ENCODE data around the gene PAK1. TPM values are rescaled to one million over a fixed set of nuclear protein-coding genes. Genes with fewer than 3 reads are reported as not detected.
"Not testable (repeated sequence)": the region's sequence is repeated elsewhere in the genome, so short reads cannot be mapped to it uniquely, and the experiment has no call there.

PAK1 gene
- total RNA-seq, 1 experiment from 2014 or later: 25.7 TPM

DNA sequence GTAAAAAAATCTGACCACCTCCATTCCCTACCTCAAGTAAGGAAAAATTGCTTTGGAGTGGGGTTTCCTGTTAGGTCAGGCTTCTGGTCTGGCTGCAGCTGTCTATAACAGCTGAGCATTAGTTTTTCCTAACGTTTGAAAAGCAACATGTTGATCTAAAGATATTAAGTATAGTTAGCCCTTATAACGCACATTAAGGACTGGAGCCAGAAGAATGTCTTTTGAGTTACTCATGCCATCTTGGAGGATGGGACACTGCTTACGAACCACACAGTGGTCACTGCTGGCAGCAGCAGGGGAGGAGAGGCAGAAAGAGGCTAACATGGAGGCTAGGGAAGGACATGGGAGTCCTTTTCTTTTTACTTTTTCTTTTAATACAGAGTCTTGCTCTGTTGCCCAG is 128.3 kb downstream of the PAK1 start:
- DNase-seq (ENCODE audit: low spot score): no peak
- in situ Hi-C loops (cut with HindIII; ENCODE audit: low sequenced_read_pairs): no loop called here

DNA sequence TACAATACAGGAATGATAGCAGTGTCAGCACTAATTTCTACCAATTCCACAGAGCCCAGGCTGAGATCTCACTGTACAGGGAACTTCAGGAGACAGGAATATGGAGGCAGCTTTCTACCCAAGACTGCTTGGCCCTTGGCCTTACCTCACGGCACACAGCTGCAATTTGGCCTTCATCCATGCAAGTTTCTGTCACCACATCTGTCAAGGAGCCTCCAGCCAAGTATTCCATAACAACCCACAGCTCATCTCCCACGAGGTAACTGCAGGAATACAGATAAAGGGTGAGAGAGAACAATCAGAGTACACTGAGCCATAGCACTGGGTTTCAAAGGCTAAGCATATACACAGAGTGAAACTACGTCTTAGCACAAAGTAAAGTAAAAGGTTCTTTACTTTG is 133.4 kb downstream of the PAK1 start:
- in situ Hi-C loops (cut with HindIII; ENCODE audit: low sequenced_read_pairs): no loop called here
- DNase-seq (ENCODE audit: low spot score): no peak

DNA sequence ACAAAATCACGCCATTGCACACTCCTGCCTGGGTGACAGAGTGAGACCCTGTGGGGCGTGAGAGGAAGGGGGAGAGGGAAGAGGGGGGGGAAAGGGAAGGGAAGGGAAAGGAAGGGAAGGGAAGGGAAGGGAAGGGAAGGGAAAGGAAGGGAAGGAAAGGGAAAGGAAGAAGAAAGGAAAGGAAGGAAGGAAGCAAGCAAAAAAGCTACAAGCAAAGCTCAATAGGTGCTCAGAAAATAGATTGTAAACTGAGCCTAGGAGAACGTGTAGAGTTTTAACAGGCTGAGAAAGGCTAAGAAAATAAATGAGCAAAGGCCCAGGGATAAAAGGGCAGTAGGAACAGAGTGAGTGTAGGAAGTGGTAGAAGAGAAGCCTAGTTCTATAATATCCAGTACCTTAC is 141.6 kb downstream of the PAK1 start:
- in situ Hi-C loops (cut with HindIII; ENCODE audit: low sequenced_read_pairs): no loop called here
- DNase-seq (ENCODE audit: low spot score): no peak

DNA sequence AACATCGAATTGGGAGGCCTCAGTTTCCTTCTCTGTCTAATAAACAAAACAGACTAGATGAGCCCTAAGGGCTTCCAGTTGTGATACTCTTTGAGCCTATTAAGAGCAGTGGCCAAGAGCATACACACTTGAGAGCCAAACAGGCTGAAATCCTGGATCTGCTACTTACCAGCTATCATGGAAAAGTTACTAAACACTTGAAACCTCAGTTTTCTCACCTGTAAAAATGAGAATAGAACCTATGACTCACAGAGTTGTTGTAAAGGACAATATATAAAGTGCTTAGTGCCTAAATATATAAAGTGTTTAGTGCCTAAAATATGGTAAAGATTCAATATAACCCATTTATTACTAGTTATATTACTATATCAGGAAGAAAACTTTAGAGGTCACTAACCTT is 148.7 kb downstream of the PAK1 start:
- no peak for DNase-seq (ENCODE audit: low spot score)
- in situ Hi-C loops (cut with HindIII; ENCODE audit: low sequenced_read_pairs): no loop called here

DNA sequence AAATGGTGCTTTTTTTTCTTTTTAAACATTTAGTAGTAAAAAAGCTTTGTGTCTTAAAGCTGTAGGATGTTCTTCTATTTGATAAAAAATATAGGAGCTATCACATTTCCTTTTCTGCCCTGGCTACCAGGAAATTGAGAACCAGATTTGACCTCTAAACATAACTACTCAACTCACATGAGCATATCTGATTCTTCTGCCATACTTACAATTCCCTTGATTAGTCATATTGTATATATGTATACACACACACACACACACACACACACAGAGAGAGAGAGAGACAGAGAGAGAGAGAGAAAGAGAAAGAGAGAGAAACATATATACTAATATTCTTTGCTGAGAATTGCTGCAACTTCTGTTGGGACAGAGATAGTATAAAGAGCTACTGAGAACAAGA is 149.4 kb downstream of the PAK1 start:
- in situ Hi-C loops (cut with HindIII; ENCODE audit: low sequenced_read_pairs): no loop called here

DNA sequence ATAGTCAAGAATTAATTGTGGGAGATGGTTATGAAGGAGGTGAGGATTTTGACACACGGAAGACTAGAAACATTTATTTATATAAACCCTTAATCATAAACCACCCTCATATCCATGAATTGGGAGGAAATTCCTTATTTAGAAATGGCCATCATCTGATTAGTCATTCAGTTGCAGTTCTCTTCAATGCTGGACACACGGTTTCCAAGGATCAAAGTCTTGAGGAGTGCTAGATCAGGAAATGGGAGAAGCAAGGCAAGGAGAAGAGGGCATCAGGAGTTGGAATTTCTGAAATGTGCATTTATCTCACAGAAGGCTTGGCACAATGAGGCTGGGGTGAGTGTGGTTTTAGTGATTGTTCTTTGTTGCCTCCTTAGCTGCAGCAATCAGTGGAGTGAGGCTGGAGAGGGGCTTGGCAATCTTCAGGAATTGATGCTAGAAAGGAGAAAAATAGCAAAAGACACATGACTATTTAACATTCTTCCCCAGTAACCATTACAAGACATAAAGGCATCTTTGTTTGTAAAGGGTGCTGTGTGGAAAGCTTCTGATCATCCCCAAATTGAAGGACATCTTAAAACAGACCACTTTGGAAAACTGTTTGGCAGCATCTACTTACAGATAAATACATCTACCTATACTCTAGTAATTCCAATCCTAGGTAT is 150.8 kb downstream of the PAK1 start:
- peak; percentile 23 for DNase-seq (ENCODE audit: low spot score)
- in situ Hi-C loops (cut with HindIII; ENCODE audit: low sequenced_read_pairs): no loop called here

More for the DNA sequence above, 149.4 kb downstream of the PAK1 start:
- no peak for DNase-seq (ENCODE audit: low spot score)

DNA sequence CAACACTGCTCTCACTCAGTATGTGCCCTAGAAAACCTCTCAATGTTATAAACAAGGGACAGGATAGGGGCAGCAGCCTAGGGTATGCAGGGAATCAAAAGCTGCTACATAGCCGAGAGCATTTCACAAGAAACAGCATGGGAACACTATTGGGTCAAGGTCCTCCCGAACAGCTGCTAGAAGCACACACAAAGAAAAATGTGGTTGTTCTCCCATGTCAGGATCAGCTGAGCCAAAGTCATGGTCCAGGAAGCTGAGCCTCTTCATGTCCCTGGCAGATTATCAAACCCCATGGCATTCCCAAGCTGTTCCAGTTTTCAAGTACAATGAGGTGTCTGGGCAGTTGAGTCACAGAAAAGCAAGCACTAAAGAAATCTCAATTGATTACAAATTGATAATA is 151.4 kb downstream of the PAK1 start:
- in situ Hi-C loops (cut with HindIII; ENCODE audit: low sequenced_read_pairs): no loop called here

DNA sequence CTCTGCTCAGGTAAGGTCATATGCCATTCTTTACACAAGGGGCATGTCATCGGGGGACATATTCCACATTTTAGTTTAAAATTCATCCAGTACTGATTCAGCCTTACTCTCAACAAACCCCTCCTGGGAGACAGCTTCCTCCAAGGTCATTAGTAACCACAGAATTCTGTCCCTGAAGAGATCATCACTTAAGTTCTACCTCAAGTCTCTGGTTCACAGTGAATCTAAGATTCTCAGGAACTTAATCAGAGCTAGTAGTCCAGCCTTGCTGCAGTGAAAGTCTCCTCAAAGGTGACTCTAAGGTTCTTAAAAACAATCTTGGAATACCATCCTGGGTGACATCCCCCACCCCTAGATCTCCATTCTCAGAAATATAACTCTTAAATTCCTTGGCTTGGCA is 153.5 kb downstream of the PAK1 start:
- no peak for DNase-seq (ENCODE audit: low spot score)
- in situ Hi-C loops (cut with HindIII; ENCODE audit: low sequenced_read_pairs): no loop called here

More for the DNA sequence above, 151.4 kb downstream of the PAK1 start:
- DNase-seq (ENCODE audit: low spot score): peak; percentile 88

DNA sequence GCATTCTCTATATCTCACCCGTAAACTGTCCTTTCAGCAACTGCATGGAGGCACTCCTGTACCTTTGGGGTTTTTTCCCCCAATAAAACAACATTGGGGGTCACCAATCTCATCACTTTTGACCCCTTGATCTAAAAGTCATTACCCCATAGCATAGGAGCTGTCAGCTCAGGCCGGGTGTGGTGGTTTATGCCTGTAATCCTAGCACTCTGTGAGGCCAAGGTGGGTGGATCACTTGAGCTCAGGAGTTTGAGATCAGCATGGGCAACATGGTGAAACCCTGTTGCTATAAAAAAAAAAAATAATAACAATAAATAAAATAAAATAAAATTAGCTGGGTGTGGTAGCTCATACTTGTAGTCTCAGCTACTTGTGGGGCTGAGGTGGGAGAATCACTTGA is 155.3 kb downstream of the PAK1 start:
- in situ Hi-C loops (cut with HindIII; ENCODE audit: low sequenced_read_pairs): no loop called here
- DNase-seq (ENCODE audit: low spot score): no peak

DNA sequence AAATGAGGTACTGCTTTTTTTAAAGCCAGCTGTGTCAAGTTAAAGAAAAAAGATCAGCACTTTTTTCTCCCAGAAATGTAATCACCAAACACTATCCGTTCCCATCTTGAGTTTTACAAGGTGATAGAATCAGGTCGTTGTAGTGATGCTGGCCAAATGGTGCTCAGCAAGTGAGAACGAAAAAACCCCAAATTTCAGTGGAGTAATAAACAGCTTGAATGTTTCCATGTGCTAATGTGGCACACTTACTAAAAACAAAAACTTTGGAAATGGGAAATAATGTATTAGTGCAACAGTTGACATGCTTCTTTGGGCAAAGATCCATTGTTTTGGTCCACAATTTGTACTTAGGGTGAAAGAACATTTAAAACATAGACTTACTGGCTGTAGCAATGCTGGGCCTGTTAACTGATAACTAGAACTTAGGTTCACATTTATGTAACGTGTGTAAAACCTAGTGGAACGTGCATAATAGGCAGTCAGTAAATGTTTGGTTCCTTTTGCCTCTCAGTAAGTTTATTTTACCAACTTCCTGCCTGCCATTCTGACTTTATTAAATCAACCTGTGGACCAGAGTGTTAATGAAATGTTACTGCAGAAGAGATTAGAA is 157.1 kb downstream of the PAK1 start:
- DNase-seq (ENCODE audit: low spot score): peak; percentile 9
- in situ Hi-C loops (cut with HindIII; ENCODE audit: low sequenced_read_pairs): no loop called here

DNA sequence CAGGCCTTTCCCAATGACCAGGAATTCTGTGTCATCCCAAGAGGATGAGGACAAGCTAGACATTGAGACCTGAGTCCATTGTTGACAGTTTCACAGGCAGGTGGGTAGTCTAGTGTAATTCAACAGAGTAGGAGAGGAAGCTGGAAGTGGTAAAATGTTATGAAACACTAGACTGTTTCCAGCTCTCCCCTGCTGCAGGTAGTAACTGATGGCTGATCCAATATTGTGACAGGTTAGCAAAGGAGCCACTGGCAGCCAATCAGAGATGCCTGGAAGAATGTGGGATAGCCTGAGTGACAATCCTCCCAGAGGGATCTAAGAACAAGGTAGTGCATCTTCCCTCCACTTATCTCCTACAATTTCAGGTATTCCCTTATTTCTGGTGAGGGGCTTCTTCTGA is 161.8 kb downstream of the PAK1 start:
- in situ Hi-C loops (cut with HindIII; ENCODE audit: low sequenced_read_pairs): no loop called here

DNA sequence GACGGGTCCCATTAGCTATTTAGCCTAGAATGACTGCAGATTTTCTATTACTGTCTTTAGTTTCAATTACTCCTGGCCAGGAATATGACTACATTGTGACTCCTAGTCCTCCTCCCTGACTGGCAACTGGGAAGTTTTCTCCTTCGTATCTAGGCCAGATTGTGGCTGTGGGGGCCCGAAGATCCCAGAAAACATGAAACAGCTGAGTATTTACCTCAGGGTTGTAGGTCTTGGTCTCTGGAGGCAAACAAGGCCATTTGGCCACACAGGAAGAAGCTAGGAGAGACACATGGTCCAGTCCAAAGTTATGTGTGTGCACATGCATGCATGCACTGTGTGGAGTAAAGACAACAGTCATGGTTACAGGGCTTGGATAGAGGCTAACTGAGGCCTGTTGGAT is 162.2 kb downstream of the PAK1 start:
- in situ Hi-C loops (cut with HindIII; ENCODE audit: low sequenced_read_pairs): no loop called here
- no peak for DNase-seq (ENCODE audit: low spot score)

More for the DNA sequence above, 161.8 kb downstream of the PAK1 start:
- DNase-seq (ENCODE audit: low spot score): no peak

DNA sequence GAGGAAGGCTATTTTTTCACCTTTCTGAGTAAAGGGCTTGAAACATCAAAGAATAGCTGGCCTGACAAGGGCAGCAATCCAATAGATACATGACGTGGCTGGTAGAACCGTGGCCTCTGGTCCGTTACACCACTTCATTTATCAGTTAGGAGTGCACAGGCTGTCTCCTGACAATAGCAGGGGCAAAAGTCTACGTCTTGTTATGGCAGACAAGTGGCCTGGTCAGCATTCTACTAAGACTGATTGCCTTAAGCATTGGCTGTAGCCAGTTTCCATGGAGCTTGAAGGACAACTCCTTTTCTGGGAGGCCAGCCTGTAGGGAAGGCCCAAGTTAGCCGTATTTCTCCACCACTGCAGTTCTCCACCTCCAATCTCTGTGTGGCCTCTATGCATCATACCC is 163.2 kb downstream of the PAK1 start:
- DNase-seq (ENCODE audit: low spot score): no peak
- in situ Hi-C loops (cut with HindIII; ENCODE audit: low sequenced_read_pairs): no loop called here

DNA sequence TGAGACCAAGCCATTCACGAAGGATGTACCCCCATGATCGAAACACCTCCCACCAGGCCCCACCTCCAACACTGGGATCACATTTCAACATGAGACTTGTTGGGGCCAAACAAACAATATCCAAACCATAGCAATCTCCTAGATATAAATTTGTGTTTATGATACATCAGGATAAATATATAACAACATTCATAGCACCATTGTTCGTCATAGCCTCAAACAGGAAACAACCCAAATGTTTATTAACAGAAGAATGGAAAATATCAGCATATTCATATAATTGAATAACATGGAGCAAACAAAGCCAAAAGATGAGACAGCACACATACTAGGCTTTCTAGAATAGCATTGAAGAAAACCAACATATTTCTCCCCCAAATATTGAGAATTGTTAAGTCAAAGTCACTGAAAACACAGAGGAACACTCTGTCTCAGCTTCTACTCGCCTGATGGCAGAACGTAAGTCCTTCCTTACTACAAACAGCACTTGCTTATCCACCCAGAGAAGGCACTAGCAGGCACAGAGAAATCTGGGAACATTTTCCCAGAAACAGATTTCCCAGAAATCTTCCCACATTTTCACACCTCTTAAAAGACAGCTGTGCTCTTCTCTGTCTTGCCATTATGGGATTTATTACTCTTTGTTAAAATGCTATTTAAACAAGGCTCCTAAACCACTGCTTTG is 164.4 kb downstream of the PAK1 start:
- in situ Hi-C loops (cut with HindIII; ENCODE audit: low sequenced_read_pairs): no loop called here
- no peak for DNase-seq (ENCODE audit: low spot score)

DNA sequence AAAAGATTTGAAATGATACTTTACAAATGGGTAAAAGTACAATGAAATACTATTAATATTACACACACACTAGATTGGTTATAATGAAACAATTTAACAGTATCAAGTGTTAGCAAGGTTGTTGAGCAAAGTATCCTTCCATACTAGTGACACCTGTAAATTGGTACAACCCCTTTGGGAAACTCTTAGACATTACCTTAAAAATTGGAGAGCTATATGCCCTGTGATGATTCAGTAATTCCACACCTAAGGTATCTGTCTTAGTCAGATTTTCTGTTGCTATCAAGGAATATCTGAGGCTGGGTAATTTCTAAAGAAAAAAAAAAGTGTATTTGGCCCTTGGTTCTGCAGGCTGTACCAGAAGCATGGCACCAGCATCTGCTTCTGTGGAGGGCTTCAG is 165.1 kb downstream of the PAK1 start:
- in situ Hi-C loops (cut with HindIII; ENCODE audit: low sequenced_read_pairs): no loop called here
- no peak for DNase-seq (ENCODE audit: low spot score)

DNA sequence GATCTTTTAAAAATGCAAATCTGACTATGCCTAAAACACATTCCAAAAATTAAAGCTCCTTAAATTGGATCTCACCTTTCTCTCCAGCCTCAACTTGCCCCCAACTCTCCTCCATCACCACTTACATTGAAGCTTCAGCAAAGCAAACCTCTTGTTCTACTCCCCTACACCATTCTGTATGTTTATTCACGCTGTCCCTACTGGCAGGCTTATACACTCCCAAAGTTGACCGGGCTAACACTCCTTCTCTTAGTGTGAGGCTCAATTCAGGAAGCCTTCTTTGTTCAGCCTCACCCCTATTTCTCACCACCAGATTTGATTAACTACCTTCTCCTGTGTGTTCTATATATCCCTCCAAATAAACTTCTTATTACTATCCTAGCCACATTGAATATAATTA is 170.6 kb downstream of the PAK1 start:
- DNase-seq (ENCODE audit: low spot score): no peak
- in situ Hi-C loops (cut with HindIII; ENCODE audit: low sequenced_read_pairs): no loop called here

DNA sequence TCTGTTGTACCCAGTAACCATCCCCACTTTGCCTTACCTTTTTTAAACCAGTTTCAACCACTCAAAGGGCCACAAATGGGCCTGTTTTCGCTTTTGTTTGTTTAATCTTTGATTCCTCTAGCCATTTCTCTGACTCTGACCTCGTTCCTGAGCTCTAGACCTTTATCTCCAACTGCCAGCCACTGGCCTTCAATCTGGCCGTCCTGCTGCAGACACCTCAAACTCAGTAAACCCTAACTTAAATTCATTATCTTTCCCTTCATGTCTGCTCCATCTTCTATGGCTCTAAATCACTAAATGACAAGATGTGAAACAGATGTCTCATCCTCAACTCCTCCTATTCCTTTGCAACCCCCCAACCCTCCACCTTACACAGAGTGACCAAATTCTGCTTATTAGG is 171.1 kb downstream of the PAK1 start:
- in situ Hi-C loops (cut with HindIII; ENCODE audit: low sequenced_read_pairs): no loop called here
- no peak for DNase-seq (ENCODE audit: low spot score)

DNA sequence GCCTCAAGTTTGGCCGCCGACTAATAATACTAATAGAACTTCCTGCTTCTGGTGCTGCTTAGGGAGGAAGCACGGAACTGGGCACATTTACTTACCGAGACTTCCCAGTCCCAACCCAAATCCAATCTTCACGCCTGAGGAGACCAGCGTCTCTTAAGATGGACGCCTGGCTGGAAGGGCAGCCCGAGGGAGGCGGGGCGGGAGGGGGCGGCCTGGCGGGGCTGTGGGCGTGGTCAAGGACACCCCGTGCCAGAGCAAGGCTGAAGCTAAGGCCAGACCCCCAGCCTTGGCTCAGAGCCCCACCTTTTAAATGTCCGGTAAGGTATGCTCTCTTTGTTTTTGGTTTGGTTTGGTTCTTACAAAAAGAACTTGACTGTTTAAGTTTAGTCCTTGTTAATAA is 172.4 kb downstream of the PAK1 start, which contains the start of gene GDPD4:
Gene GDPD4, minus strand, starts transcription at position 177 of the 400 bp plus-strand sequence. CDS start 16,549 bp downstream, outside the sequence.
- in situ Hi-C loops (cut with HindIII; ENCODE audit: low sequenced_read_pairs): no loop called here
- no peak for DNase-seq (ENCODE audit: low spot score)

DNA sequence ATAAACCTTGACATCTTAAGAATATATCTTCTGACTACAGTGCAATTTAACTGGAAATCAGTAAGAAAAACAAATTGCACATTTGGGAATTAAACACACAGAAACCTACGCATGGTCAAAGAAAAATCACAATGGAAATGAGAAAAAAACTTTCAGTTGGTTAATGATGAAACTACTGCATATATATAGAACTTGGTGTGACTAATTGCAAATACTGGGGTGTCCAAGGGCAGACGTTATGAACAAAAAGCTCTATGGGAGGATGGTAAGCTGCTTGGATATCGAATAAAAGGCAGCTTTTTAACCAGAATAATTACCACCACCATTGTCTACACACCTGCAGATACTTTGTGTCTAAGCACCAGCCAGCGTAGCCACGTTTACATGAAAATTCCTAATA is 173.2 kb downstream of the PAK1 start:
- DNase-seq (ENCODE audit: low spot score): no peak
- in situ Hi-C loops (cut with HindIII; ENCODE audit: low sequenced_read_pairs): no loop called here

DNA sequence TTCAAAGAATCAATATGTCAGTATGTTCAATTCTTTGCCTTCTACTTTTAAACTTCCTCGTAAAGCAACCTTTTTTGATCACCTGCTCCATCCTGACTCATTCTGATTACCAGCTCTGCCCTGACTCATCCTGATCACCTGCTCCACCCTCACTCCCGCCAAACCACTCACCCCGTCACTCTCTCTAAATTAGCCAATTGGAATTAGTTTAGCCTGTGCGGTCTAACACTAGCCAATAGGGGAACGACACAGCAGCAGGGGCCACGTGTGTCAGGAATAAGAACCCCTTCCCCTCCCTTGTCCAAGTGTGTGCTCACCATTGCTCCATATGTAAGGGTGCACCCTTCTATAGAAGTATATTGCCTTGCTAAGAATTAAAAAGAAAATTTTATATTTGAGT is 173.9 kb downstream of the PAK1 start:
- in situ Hi-C loops (cut with HindIII; ENCODE audit: low sequenced_read_pairs); DNase-seq (ENCODE audit: low spot score): not testable (repeated sequence)

All from G401 (cell line).